HG03025 (cell line): ENCODE data around the gene HSPG2.

ENCODE experiments used
- ATAC-seq: cut with Tn5 transposase; IDR thresholded peaks from one replicate; pipeline ENCODE4 v1.9.1; 2021; ENCODE audit warnings: mild to moderate bottlenecking, moderate library complexity; ENCODE audit not compliant: unreplicated experiment, low FRiP score

HSPG2 gene

DNA sequence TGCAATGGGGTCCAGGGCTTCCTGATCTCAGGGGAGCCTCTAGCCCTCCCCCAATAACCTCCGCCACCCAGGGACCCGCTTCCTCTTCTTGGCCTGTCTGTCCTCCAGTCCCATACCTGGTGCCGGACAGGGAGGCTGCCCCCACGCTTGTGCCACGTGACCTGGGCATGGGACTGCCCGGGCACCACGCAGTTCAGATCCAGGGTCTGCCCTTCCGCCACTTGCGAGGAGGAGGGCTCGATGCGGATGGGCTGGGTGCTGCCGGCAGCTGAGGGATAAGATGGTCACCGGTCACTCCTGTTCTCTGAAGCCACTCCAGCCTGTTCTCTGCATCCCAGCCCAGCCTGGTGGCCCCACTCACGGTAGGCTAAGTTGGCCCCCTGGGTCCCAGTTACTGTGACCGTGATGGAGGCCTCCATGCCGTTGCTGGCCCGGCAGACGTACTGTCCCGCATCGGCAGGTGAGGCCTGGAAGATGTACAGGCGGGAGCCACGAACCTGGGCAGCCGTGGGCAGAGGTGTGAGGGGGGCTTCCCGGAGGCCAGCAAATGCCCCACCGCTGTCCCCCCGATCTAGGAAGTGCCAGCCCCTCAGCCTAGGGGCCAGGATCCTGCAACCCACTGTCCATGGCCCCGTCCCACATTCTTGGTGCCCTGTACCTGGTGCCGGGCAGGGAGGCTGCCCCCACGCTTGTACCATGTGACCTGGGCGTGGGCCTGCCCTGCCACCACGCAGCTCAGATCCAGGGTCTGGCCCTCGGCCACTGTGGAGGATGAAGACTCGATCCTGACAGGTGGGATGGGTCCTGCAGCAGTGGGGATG lies 85.5 kb downstream of the HSPG2 start:
- ATAC-seq: no peak

DNA sequence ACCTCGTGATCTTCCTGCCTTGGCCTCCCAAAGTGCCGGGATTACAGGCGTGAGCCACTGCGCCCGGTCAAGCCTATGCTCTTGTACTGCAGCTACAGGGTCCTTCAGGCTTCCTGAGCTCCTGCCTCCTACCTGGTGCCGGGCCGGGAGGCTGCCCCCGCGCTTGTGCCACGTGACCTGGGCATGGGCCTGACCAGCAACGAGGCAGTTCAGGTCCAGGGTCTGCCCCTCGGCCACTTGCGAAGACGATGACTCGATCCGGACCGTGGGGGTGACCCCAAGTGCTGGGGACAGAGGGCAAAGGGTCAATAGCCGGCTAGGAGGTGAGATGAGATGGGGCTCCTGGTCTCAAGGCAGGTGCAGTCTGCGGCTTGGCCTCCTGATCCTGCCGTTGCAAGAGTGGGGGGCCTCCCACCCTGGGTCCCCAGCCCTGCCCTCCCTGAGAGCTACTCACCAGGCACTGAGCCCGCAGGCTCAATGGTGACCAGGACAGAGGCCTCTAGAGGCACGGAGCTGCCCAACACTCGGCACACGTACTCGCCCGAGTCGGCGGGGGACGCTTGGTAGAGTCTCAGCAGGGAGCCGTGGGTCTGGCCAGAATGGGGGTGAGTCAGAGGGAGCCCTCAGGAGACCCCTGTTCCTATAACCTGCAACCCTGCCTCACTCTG lies 87.1 kb downstream of the HSPG2 start:
- no peak for ATAC-seq

DNA sequence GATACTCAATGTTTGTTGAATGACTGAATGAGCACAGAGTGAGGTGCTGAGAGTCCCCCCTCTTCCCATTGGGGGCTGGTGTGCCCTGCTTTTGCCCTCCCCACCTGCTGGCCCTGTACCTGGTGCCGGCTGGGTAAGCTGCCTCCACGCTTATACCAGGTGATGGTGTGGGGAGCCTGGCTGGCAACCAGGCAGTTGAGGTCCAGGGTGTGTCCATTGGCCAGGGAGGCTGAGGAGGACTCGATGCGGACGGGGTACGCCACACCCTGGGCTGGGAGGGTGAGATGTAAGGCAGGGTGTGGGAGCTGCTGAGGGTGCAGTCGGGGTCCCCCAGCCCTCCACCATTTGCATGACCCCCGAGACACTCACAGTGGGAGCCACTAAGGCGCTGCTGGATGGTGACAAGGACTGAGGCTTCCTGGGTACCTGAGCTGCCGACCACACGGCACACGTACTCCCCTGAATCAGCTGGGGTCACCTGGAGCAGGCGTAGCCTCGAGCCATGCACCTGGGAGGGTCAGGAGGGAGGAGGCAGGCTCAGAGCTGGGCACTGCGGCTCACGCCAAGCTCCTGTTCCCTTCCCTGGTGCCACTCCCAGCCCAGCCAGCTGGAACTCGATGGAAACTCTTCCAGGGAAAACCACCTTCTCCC lies 88.5 kb downstream of the HSPG2 start:
- ATAC-seq: no peak

DNA sequence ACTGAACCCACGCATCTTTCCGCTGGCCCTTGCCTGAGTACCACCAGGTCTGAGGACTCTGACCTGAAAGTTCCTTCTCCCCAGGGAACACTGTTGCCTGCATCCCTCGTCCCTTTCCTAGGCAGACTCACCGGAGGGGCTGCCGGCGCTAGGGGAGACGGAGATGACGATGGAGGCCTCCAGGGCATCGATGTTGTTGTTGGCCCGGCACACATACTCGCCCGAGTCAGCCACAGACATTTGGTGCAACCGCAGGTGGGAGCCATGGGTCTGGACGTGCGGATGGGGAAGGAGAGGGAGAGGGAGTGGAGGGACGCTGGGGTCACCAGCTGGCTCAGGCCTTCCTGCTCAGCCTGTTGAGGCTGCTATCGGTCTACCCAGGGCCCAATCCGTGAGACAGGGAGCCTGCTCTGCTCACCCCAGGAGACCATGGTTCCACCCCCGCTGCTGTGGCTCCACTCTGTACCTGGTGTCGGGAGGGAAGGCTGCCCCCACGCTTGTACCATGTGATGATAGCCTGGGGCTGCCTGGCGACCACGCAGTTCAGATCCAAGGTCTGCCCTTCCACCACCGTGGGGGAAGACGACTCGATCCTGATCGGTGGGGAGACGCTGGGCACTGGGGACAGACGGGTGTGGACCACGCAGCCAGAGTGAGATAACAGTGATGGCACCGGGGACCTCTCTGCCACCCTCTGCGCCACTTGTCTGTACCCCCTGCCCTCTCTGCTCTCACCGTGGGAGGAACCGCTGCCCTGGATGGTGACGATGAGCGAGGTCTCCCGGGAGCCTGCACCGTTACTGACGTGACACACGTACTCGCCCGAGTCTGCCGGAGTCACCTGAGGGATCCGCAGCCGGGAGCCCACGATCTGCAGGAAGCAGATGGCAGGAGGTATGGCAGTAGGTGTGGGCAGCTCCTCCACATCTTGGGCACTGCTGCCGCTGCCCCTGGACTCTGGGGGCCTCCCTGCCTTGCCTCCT lies 89.6 kb downstream of the HSPG2 start:
- no peak for ATAC-seq

DNA sequence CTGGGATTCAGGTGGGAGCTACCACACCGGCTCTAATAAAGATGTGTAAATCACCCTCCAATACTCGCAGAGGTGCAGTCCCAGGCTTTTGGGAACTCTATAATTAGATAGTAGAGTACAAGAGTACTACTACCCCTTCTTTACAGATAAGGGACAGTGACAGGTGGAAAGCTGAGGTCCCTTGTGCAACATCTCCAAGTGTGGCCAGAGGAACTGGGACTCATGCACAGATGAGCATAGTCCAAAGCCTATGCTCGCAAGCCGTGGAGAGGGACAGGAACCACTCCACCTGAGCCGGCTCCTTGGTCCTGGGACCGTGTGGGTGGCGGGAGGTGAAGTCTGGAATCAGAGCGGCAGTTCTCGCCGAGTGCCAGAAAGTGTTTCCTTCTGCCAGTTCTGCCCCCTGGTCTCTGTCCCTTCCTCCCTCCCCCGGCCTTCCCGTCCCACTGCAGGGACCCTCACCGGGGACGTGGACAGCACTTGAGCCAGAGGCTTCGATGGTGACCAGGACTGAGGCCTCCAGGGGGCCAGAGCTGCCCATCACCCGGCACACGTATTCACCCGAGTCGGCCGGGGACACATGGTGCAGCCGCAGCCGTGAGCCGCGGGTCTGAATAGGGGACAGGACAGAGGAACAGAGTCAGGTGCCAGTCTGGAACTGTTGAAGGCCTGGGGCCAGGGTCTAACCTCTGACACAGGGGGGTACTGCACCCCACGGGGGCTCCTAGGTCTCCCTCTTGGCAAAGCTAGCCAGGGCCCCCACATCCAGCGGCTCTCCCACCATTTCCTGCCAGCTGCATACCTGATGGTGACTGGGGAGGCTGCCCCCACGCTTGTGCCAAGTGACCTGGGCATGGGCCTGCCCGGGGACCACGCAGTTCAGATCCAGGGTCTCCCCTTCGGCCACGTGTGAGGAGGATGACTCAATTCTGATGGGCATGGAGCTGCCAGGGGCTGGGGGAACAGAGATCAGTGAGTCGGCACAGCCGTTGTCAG lies 91.2 kb downstream of the HSPG2 start:
- no peak for ATAC-seq

DNA sequence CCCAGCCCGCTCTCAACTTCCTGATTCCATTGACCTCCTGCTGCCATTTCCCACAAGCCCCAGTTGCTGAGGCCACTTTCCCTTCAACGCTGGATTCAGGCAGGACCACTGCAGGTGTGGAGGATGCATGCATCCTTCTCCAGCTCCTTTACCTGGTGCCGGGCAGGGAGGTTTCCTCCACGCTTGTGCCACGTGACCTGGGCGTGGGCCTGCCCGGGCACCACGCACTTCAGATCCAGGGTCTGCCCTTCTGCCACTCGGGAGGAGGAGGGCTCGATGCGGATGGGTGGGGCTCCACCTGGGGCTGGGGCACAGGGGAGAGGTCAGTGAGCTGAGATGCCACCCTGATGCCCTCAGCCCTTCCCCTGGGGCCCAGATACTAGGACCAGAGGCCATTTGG lies 93.1 kb downstream of the HSPG2 start:
- no peak for ATAC-seq

DNA sequence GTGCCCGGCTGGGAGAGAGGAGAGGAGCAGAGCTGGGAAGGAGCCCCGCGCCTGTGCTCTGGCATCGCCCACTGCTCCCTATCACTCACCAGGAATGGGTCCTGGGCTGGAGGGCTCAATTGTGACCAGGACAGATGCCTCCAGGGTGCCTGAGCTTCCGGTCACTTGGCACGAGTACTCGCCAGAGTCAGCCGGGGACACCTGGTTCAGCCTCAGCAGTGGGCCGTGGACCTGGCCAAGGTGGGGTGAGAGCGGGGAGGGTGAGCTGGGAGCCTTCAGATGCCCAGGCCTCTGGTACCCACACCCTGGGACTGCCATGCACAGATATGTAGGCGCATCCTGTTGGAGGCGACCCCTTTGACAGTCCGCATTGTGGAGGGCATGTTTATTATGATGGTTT lies 93.9 kb downstream of the HSPG2 start:
- ATAC-seq: no peak

DNA sequence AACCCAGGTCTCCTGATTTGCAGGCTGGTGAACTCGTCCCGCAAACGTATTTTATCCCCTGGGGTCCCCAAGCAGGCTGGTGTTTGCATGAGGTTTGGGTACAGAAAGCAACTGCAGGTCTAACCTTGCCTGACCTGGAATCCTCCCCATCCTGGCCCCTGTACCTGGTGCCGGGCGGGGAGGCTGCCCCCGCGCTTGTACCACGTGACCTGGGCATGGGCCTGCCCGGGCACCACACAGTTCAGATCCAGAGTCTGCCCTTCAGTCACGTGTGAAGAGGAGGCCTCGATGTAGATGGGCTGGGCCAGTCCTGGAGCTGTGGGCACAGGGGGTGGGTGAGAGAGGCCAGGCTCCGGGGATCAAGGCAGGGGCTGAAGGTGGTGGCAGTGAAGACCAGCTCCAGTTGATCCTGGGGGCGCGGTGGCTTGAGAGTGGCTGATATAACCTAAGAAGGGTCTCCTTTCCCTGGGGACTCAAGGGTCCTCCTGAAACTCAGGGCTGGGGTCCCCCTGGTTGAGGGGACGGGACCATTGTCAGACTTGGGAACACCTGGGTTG lies 94.4 kb downstream of the HSPG2 start:
- ATAC-seq: no peak

DNA sequence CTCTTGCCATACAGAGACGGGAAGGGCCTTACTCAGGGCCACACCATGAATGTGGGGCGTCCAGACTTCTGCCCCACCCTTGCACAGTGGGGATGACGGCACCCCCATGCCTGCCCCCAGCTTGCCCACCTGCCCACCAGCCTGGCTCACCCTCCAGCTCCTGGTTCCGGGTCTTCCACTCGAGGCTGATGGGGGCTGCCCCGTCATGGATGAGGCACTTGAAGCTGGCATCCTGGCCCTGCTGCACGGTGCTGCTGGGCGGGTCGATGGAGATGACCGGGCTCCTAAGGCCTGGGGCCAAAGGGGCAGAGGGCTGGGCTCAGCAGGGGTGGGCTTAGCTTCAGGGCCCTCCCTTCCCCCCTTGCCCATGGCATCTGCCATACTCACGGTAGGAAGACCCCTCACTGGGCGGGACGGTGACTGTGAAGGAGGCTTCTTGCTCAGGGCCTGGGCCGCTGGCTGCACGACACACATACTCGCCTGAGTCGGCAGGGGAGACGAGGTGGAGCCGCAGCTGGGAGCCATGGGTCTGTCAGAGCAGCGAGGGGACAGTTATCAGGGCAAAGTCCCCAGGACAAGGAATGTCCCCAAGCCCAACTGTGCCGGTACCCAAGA lies 95.2 kb downstream of the HSPG2 start:
- ATAC-seq: no peak

DNA sequence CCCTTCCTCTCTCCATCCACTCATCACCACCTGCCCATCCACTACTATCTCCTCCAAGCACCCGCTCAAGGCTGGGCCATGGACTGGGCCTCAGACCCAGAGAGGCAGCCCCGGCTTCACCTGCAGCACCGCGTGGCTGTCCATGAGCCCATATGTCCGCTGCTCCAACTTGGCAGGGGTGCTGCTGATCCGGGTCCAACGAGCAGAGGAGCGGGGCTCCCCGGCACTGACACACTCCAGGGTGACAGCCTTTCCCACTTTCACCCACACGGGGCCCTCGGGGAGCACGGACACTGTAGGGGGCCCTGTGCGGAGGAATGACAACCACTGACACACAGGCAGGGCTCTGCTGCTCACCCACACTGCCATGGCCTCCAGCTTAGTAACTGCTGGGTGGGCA lies 96.1 kb downstream of the HSPG2 start:
- no peak for ATAC-seq

DNA sequence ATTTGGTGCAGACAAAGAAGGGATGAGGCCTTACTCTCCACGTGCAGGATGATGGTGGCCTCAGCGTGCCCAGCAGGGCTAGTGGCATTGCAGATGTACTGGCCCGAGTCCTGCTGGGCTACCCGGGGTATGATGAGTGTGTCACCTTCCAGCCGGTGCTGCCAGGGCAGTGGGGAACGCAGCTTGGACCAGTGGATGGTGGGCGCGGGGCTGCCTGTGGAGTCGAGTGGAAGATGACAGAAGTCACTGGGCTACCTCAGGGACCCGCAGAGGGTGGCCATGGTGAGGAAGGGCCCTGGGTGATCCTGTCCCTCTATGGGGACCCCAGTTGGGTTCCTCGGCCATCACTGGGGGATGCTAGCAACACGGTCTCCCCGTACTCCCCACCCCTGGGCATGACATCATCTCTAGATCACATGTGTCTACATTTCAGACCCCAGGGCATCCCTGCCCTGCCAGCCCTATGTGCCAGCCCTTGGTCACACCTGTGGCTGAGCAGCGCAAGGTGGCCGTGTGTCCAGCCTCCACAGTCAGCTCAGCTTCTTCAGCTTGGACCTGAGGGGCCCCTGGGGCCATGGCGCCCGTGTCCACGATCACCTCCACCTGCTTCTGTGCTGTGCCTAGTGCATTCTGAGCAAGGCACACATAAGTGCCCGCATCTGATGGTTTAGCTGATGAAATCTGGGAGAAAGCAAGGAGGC lies 97.6 kb downstream of the HSPG2 start:
- no peak for ATAC-seq

DNA sequence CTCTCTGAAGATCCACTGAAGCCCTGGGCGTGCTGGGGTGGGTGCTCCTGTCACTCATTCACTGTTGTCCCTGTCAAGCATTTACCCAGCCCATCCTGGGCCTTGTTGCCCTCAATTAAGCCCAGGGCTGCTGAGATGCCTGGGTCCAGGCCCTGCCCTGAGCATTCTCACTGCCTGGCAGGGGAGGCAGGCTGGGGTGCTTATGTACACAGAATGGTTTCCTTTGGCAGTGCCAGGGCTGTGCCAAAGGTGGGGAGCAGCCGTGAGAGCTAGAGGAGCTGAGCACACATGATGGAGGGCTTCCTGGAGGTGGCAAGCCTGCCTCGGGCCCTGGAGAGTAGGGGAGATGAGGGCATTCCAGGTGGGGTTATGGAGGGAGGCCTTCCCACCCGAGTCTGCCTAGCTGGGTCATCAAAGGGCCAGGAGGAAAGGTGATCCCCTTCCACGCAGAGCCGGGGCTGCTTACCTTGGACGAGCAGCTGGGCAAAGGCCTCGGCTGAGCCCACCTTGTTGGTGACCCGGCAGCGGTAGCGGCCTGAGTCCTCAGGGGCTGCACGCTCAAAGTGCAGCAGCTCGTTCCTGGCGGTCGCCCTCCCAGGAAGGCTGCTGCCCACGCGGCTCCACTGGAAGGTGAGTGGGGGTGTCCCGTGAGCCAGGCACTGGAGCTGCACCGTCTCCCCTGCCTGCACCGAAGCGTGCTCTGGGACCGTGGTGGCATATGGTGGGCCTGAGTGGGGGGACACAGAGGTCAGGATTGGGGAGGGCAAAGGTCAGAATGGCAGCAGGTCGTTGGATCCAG lies 98.6 kb downstream of the HSPG2 start:
- no peak for ATAC-seq

DNA sequence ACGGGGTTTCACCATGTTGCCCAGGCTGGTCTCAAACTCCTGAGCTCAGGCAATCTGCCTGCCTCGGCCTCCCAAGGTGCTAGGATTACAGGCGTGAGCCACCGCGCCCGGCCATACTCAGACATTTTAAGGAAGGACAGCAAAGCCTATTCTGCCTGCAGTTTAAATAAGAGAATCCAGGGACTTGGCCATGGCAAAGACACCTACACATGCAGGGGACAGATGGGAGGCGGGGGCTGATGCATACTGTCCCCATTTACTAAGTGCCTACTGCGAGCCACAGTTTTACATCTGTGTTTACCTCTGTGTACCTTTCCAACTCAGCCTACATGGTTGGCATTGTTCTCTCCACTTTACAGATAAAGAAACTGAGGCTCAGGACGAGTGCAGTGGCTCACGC lies 99.6 kb downstream of the HSPG2 start:
- ATAC-seq: no peak

DNA sequence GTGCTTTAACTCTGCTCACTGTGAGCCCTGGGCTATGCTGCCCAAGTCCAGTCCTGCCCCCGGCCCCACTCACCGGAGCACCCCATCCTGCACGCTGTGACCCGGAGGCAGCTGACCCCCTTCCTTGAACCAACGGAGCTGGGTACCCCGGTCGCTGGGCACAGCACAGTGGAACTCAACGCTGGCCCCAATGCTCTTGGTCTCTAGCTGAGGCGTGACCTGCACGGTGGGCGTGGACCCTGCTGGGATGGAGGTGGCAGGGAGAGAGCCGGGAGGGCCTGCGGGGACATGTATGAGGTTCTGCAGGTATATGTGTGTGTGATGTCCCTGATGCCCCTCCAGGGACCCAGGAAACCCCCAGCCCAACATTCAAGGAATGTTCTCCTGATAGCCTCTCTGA lies 100.4 kb downstream of the HSPG2 start:
- ATAC-seq: no peak

DNA sequence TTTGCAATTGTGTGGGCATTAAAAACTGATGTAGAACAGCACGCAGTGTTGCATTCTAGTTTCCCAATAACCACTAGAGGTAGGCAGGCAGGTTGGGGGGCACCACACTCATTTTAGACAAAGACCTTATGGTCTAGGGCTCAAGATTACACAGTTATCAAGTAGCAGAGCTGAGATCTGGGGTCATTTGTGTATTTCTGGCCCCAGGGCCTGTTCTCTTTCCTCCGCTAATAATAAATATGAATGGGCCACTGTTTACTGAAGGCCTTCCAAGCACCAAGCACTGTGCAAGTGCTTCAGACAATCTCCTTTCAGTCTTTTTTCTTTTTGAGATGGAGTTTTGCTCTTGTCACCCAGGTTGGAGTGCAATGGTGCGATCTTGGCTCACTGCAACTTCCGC lies 101.1 kb downstream of the HSPG2 start:
- no peak for ATAC-seq

DNA sequence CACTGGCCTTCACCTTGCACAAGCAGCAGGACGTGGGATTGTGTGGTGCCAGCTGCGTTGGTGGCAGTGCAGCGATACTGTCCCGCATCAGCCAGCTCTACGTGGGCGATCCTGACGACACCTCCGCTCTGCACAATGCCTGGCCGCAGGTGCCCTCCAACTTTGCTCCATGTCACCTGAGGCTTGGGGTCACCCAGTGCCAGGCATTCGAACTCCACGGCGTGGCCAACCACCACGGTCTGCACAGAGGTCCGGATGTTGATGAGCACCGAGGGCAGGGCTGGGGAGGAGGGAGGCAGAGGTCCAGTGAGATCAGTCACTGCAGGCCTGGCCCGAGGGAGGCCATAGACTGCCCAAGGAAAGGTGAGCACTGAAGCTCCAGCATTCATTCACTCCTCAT lies 102.4 kb downstream of the HSPG2 start:
- ATAC-seq: no peak

DNA sequence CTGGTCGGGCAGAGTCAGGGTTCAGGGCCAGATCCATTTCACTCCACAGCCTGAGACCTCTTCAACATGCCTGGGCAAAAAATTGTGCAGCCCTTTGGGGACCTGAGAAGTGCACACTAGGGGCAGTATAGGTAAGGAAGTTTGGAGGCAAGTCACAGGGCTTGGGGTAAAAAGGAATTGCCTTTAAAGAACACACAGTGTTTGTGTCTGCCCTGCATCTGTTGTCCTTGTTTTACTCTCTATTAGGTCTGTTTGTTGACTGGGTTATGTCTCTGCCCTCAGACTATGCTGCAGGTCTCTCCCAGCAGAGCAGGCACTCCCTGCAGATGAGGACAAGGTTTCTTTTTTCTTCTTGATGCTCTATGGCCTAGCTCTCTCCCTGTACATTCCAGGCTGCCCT lies 103.0 kb downstream of the HSPG2 start:
- no peak for ATAC-seq
